ENCODE results near the gene COL6A1.
"Not testable (repeated sequence)": the region's sequence is repeated elsewhere in the genome, so short reads cannot be mapped to it uniquely, and the experiment has no call there.

COL6A1 gene

GRCh38 chr21:45947296-45947695 lies 34.3 kb upstream of the COL6A1 start:
- no peak for DNase-seq

DNA sequence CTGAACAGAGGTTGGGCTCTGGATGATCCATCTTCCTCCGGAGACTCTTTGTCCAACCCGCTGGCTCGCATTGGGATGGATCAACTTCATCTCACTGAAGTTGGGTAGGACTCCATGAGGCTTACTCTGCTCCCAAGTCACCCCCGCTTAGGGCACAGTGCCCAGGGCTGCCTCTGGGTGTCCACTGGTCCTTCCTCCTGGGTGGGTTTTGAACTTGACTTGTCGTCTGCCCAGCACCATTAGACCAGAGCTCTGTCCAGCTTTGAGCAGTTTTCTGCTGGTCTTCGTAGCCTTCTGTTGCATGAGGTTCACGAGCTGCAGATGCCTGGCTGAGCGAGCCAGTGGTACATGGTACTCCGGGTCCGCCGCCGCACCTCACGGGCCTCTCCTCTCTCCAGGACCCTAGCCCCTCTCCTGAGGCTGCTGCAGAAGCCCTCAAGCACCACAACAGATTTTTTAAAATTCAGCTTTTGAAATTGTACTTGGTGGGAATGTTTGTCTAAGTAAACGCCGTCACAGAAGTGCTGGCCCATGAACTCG lies 33.8 kb upstream of the COL6A1 start:
- no peak for DNase-seq

- no peak for DNase-seq
Observed at GRCh38 chr21:45948576-45949141, 32.9 kb upstream of the COL6A1 start.

- DNase-seq, result no peak
Observed at GRCh38 chr21:45949928-45950739, 31.4 kb upstream of the COL6A1 start.

DNA sequence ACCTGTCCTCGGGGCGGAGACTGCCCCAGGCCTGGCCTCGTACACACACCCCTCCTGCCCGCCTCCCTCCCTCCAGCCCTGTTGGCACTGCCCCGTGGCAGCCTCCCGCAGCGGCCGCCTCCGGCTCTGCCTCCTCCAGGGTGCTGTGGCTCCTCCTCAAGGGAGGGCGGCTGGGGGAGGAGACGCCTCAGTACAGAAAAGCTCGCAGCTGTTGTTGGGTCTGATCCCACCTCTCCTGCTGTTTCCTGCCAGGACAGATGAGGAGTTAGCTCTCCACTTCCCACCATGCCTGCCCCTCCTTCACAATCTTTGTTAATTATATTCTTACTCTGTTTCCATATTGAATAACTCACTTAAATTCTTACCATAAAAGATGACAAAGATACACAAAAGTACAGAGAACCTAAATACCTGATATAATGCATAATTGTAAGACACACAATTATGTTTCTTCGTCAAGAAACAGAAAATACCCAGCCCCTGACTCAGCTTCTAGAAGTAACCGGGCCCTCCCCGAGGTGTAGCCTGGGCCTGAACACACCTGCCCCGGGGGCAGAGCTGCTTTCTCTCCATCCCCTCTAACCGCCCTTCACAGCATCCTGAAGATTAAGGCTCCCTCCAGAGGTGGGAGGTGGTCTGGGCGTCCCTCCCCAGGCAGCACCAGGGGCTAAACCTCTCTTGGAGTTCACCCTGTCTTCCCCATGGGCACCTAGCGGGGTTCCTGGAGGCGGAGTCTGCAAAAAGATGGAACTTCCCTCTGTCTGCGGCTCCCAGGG lies 30.6 kb upstream of the COL6A1 start:
- DNase-seq, result peak; percentile 31 to 43

GRCh38 chr21:45951676-45952075 lies 29.9 kb upstream of the COL6A1 start:
- DNase-seq, result no peak

DNA sequence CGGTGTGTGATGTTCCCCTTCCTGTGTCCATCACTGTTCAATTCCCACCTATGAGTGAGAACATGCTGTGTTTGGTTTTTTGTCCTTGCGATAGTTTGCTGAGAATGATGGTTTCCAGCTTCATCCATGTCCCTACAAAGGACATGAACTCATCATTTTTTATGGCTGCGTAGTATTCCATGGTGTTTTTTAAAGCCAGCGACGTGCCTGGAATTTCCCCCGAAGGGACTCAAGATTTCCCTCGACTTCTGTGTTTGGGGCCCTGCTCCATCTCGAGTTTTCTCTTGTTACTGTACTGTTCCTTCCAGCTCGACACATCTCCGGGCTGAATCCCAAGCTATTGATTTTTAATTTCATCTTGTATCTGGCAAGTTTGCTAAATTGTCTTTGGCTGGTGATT lies 29.0 kb upstream of the COL6A1 start:
- DNase-seq, result not testable (repeated sequence)

GRCh38 chr21:45952974-45953373 lies 28.6 kb upstream of the COL6A1 start:
- no peak for DNase-seq

GRCh38 chr21:45954261-45954660 lies 27.3 kb upstream of the COL6A1 start:
- DNase-seq, result no peak

- no peak for DNase-seq
Observed at GRCh38 chr21:45954921-45955320, 26.6 kb upstream of the COL6A1 start.

DNA sequence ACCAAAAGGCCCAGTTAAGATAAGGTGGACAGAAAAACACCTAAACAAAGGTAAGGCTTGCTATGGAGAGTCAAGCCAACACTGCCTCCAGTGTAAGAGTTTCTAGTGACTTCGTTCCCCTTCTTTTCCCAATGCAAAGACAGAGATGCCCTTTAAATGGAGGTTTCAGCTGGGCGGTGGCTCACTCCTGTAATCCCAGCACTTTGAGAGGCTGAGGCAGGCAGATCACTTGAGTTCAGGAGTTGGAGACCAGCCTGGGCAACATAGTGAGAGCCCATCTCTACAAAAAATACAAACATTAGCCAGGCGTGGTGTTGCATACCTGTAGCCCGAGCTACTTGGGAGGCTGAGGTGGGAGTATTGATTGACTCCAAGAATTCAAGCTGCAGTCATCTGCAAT lies 24.0 kb upstream of the COL6A1 start:
- no peak for DNase-seq

DNA sequence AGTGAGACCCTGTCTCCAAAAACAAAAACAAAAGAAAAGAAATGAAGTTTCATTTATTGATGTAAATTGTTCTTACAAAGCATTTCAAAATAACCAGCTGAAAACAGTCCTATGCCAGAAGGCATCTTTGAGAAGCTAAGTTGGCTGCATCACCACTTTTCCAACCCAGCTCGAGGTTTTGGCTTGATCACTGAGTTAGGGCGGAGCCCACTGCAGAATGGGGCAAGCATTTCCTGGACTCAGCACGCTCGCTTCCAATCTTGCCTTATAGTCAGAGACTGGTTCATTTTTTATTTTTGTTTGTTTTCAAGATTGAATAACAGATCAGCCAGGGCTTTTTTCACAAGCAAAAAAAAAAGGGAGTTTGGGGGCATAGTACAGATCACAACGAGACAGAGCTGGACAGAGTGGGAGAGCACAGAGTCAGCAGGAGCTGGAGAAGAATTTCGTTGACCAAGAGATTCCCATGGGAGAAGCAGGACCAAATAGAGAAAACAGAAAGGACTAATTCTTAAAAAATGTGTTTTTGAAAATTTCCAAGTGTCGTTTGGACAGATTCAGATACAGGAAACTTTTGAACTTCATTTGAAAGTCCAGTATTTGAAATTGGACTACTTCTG lies 23.5 kb upstream of the COL6A1 start:
- DNase-seq, result no peak

GRCh38 chr21:45959182-45959581 lies 22.4 kb upstream of the COL6A1 start:
- DNase-seq, result no peak

- no peak for DNase-seq
Observed at GRCh38 chr21:45959779-45960390, 21.7 kb upstream of the COL6A1 start.

DNA sequence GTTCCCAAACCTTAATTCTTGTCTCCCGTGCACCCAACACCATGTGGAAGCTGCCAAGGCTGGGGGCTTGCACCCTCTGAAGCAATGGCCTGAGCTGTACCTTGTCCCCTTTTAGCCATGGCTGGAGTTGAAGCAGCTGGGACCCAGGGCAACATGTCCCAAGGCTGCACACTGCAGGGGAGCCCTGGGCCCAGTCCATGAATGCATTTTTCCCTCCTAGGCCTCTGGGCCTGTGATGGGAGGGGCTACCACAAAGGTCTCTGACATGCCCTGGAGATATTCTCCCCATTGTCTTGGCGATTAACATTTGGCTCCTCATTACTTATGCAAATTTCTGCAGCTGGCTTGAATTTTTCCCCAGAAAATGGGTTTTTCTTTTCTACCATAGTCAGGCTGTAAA lies 20.2 kb upstream of the COL6A1 start:
- DNase-seq, result not testable (repeated sequence)

DNA sequence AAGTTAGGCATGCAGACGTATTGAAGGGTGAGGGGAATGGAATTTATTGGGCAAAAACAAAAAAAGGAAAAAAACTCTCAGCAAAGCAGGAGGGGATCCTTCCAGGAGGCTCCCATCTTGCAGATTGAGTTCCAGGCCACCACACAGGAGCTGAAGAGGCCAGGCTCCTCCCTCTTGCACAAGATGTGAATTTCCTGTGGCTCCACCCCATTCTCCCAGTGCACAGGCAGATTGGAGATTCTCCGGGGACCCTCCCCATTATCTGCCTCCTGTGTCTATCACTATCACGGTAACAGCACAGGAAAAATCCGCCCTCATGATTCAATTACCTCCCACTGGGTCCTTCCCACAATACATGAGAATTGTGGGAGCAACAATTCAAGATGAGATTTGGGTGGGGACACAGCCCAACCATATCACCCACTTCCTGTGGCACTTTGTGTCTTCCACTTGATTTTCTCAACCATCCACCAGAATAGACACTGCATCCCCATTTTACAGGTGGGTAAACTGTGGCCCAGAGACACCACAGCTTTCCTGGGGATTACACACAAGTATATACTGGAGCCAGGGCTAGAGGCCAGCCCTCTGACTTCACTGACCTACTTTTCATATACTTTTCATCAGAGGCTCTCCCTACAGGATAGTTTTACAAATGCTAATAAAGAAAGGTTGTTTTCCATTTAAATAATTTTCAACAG lies 18.9 kb upstream of the COL6A1 start:
- no peak for DNase-seq

DNA sequence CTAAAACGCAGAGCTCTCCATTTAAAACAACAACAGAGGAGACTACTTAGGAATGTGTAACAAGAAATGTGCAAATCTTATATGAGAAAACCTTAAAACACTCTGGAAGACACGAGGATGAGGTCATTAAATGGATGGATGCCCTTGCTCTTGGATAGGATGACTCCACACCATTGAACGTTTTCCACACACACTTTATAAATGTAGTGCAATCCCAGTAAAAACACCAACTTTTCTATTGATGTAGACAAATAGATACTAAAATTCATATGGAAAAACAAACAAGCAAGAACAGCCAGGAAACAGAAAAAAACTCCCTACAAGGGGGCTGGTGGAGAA lies 18.4 kb upstream of the COL6A1 start:
- no peak for DNase-seq

DNA sequence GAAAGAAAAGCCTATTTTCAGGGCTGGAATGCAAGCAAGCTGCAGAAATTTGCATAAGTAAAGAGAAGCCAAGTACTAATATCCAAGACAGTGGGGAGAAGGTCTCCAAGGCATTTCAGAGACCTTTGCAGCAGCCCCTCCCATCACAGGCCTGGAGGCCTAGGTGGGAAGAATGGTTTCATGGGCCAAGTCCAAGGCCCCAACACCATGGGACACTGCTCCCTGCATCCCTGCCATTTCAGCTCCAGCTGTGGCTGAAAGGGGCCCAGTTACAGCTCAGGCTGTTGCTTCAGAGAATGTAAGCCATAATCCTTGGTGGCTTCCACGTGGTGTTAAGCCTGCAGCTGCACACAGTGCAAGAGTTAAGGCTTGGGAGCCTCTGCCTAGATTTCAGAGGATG lies 16.9 kb upstream of the COL6A1 start:
- DNase-seq, result no peak

- DNase-seq, result no peak
Observed at GRCh38 chr21:45965084-45965809, 16.3 kb upstream of the COL6A1 start.

- DNase-seq, result no peak
Observed at GRCh38 chr21:45966791-45967394, 14.7 kb upstream of the COL6A1 start.
